ENCODE data around the gene CAPN13. TPM values are rescaled to one million over a fixed set of nuclear protein-coding genes. Genes with fewer than 3 reads are reported as not detected.

CAPN13 gene
- total and polyA plus RNA-seq, 2 of the 4 experiments (the other 2 are of a cell fraction), result not detected

DNA sequence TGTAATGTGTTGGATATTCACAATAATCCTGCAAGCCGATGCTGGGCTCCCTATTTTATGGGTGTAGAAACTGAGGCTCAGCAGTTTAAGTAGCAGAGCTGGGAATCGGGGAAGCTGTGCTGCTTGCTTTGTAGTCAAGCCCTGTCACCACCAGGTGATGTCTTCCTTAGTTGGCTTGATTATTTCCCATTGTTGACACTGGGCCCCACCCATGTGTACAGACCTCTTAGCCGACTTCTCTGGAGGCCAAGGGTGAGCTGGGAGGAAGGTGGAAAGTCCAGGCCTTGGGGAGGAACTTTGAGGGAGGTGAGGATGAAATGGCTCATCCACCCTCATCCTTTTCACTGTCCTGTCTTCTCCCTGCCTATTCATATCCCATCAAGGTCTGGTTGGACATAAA is 60.0 kb downstream of the CAPN13 start:
- Histone ChIP-seq H3K4me3 (ENCODE audit: insufficient read depth, low read depth, low read length) (no peak overlapping the region), H3K14ac (replicated peaks; ENCODE audit: low read depth, low read length) (no peak overlapping the region), H3K27me3 (ENCODE audit: control insufficient read depth, insufficient read depth, low read length) (peaks cover 21% of the 10 kb centered on the region), H3K9ac (ENCODE audit: low read depth, low read length) (no peak overlapping the region), H3K79me1 (ENCODE audit: low read depth in 1 of 2, low read length in 2 of 2) (no peaks in the 10 kb centered on the region), H4K91ac (ENCODE audit: insufficient read depth, low read depth, low read length) (no peak overlapping the region), H4K20me1 (ENCODE audit: insufficient read depth, low read length) (no peaks in the 10 kb centered on the region), H4K5ac (ENCODE audit: low read depth, low read length) (no peak overlapping the region), H2BK120ac (ENCODE audit: low read depth, low read length) (no peak overlapping the region), H3K18ac (ENCODE audit: low read depth, low read length) (no peak overlapping the region), H2AFZ (replicated peaks; ENCODE audit: low read length, poor library complexity) (no peak overlapping the region), H3K4ac (ENCODE audit: low read depth, low read length) (no peak overlapping the region), H3K27ac (ENCODE audit: insufficient read depth, low read length) (no peak overlapping the region), H3K56ac (ENCODE audit: extremely low read depth, insufficient read depth, low read length) (no peak overlapping the region), H2BK15ac (ENCODE audit: low read depth, low read length) (no peak overlapping the region), H3K23ac (ENCODE audit: low read depth, low read length) (no peak overlapping the region), H4K8ac (ENCODE audit: low read depth in 2 of 2, low read length in 2 of 2) (no peak overlapping the region), H2AK5ac (ENCODE audit: low read depth, low read length) (no peak overlapping the region), H3K4me2 (ENCODE audit: low read depth, low read length) (no peak overlapping the region), H3K9me1 (ENCODE audit: insufficient read depth, low read length) (no peaks in the 10 kb centered on the region), H2AK9ac (replicated peaks; ENCODE audit: low read depth, low read length, poor library complexity) (no peak overlapping the region), H3K36me3 (ENCODE audit: control insufficient read depth, insufficient read depth, low read length) (no peaks in the 10 kb centered on the region), H2BK5ac (ENCODE audit: low read depth, low read length, poor library complexity, severe bottlenecking) (no peak overlapping the region), H3K4me1 (ENCODE audit: control insufficient read depth, insufficient read depth, low read length) (no peaks in the 10 kb centered on the region), H2BK20ac (ENCODE audit: low read depth, low read length) (no peak overlapping the region), H3K9me3 (ENCODE audit: control insufficient read depth, insufficient read depth, low read length) (no peaks in the 10 kb centered on the region)
- in situ Hi-C loops (cut with MboI; ENCODE audit: low sequenced_read_pairs) (no loop called here), intact Hi-C loops (cut with micrococcal nuclease) (no loop called here), dilution Hi-C loops (cut with HindIII; ENCODE audit: low sequenced_read_pairs, unreplicated experiment) (no loop called here)
- no peak for DNase-seq
- no TSS peak for BruUV-seq (replicated peaks)
- no CpG with 5 or more reads among the region's 3 CpGs for WGBS, 2 experiments (ENCODE audit: extremely low coverage in 2 of 2, insufficient read length in 1 of 2)
- CTCF ChIA-PET, result no interaction called here
- POLR2A ChIA-PET (ENCODE audit: unreplicated experiment), result no interaction called here
- no peak for TF ChIP-seq NFE2L2 (IDR thresholded peaks at IDR 0.05; ENCODE audit: low read depth, low read length)
- TF ChIP-seq, protein P1, sequence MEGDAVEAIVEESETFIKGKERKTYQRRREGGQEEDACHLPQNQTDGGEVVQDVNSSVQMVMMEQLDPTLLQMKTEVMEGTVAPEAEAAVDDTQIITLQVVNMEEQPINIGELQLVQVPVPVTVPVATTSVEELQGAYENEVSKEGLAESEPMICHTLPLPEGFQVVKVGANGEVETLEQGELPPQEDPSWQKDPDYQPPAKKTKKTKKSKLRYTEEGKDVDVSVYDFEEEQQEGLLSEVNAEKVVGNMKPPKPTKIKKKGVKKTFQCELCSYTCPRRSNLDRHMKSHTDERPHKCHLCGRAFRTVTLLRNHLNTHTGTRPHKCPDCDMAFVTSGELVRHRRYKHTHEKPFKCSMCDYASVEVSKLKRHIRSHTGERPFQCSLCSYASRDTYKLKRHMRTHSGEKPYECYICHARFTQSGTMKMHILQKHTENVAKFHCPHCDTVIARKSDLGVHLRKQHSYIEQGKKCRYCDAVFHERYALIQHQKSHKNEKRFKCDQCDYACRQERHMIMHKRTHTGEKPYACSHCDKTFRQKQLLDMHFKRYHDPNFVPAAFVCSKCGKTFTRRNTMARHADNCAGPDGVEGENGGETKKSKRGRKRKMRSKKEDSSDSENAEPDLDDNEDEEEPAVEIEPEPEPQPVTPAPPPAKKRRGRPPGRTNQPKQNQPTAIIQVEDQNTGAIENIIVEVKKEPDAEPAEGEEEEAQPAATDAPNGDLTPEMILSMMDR (conservative IDR thresholded peaks at IDR 0.05; ENCODE audit: low read depth, low read length), result no peak
- TF ChIP-seq CHD1 (IDR thresholded peaks at IDR 0.05; ENCODE audit: low read depth, low read length), result no peak
- TF ChIP-seq MXI1 (IDR thresholded peaks at IDR 0.05; ENCODE audit: borderline replicate concordance, low read depth, low read length), result no peak
- no peak for TF ChIP-seq BHLHE40 (IDR thresholded peaks at IDR 0.05; ENCODE audit: low read depth, low read length)
- TF ChIP-seq FOS (IDR thresholded peaks at IDR 0.05; ENCODE audit: low read depth, low read length), result no peak
- no peak for TF ChIP-seq RCOR1 (IDR thresholded peaks at IDR 0.05; ENCODE audit: insufficient replicate concordance, low read length)
- TF ChIP-seq MAZ (IDR thresholded peaks at IDR 0.05; ENCODE audit: borderline replicate concordance, low read depth, low read length), result no peak
- no peak for TF ChIP-seq MAFK (IDR thresholded peaks at IDR 0.05; ENCODE audit: low read depth, low read length)
- no peak for TF ChIP-seq RFX5 (IDR thresholded peaks at IDR 0.05; ENCODE audit: low read depth, low read length)
- no peak for TF ChIP-seq POLR2A (IDR thresholded peaks at IDR 0.05; ENCODE audit: low read depth, low read length)
- no peak for TF ChIP-seq CEBPB (IDR thresholded peaks at IDR 0.05; ENCODE audit: low read depth, low read length)
- no peak for TF ChIP-seq RAD21 (IDR thresholded peaks at IDR 0.05; ENCODE audit: low read length)
- TF ChIP-seq, protein P2, sequence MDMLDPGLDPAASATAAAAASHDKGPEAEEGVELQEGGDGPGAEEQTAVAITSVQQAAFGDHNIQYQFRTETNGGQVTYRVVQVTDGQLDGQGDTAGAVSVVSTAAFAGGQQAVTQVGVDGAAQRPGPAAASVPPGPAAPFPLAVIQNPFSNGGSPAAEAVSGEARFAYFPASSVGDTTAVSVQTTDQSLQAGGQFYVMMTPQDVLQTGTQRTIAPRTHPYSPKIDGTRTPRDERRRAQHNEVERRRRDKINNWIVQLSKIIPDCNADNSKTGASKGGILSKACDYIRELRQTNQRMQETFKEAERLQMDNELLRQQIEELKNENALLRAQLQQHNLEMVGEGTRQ (IDR thresholded peaks at IDR 0.05; ENCODE audit: low read depth, low read length), result no peak
- no peak for TF ChIP-seq SMC3 (IDR thresholded peaks at IDR 0.05; ENCODE audit: low read depth, low read length)
- ATAC-seq (ENCODE audit: low read depth), result no peak
